Neuronal stem cell (in vitro differentiated cells): ENCODE measurements around the gene WHAMM.

Experiments used
- DNase-seq: peaks from one replicate; pipeline ENCODE4 v3.0.0-alpha.2; 2013; ENCODE audit warnings: low spot score
- H2AFZ ChIP-seq: one replicate; pipeline ENCODE4 v1.6.1; 2013; ENCODE audit warnings: mild to moderate bottlenecking, low read length, inconsistent platforms
- H2AK5ac ChIP-seq: 2 replicates; pipeline ENCODE4 v1.6.1; 2013; ENCODE audit warnings: low read depth, mild to moderate bottlenecking, inconsistent platforms, low read length, moderate library complexity, mixed read lengths
- H2BK120ac ChIP-seq: 2 replicates; pipeline ENCODE4 v1.6.1; 2013; ENCODE audit warnings: low read depth, mild to moderate bottlenecking, inconsistent platforms, low read length, moderate library complexity, mixed read lengths
- H2BK12ac ChIP-seq: one replicate; pipeline ENCODE4 v1.6.1; 2013; ENCODE audit warnings: low read length, inconsistent platforms
- H2BK15ac ChIP-seq: 2 replicates; pipeline ENCODE4 v1.6.1; 2013; ENCODE audit warnings: mild to moderate bottlenecking, low read length, inconsistent platforms, mixed read lengths
- H2BK5ac ChIP-seq: one replicate; pipeline ENCODE4 v1.6.1; 2013; ENCODE audit warnings: inconsistent platforms, mild to moderate bottlenecking, low read length, moderate library complexity
- H3K14ac ChIP-seq: one replicate; pipeline ENCODE4 v1.6.1; 2013; ENCODE audit warnings: low read length, inconsistent platforms
- H3K18ac ChIP-seq: 2 replicates; pipeline ENCODE4 v1.6.1; 2013; ENCODE audit warnings: low read length, inconsistent platforms
- H3K23ac ChIP-seq: 2 replicates; pipeline ENCODE4 v1.6.1; 2013; ENCODE audit warnings: low read depth, mild to moderate bottlenecking, mixed read lengths, low read length, inconsistent platforms; ENCODE audit not compliant: poor library complexity
- H3K27ac ChIP-seq: replicated peaks from 3 replicates; pipeline ENCODE4 v1.5.1; 2013; ENCODE audit warnings: low read length, inconsistent platforms
- H3K27me3 ChIP-seq, 3 experiments: 2 replicates each; pipeline ENCODE4 v1.6.1; 2013; ENCODE audit warnings: low read length in 3 of 3, mild to moderate bottlenecking in 2 of 3, inconsistent platforms in 1 of 3, low read depth in 1 of 3, mixed read lengths in 1 of 3, moderate library complexity in 1 of 3; ENCODE audit not compliant: control insufficient read depth in 3 of 3, insufficient read depth in 3 of 3
- H3K36me3 ChIP-seq, 2 donors: replicated peaks in 1 of 2; 2 replicates each; pipeline ENCODE4 v1.6.1; 2013; ENCODE audit warnings: low read length in 2 of 2; ENCODE audit not compliant: control insufficient read depth in 2 of 2, insufficient read depth in 2 of 2
- H3K4ac ChIP-seq: 2 replicates; pipeline ENCODE4 v1.6.1; 2013; ENCODE audit warnings: inconsistent platforms, mild to moderate bottlenecking, low read length, moderate library complexity
- H3K4me1 ChIP-seq, 2 donors: 1 replicate in 1 of 2; 2 replicates in 1 of 2; pipeline ENCODE4 v1.6.1; 2013; ENCODE audit warnings: low read length in 2 of 2, low read depth in 1 of 2; ENCODE audit not compliant: control insufficient read depth in 2 of 2, insufficient read depth in 1 of 2
- H3K4me2 ChIP-seq: one replicate; pipeline ENCODE4 v1.6.1; 2013; ENCODE audit warnings: mild to moderate bottlenecking, low read length, inconsistent platforms; ENCODE audit not compliant: insufficient read depth, poor library complexity, severe bottlenecking
- H3K4me3 ChIP-seq, 2 donors: 2 replicates each; pipeline ENCODE4 v1.5.1; 2013; ENCODE audit warnings: low read length in 2 of 2, mild to moderate bottlenecking in 2 of 2, inconsistent platforms in 1 of 2, moderate library complexity in 1 of 2
- H3K79me1 ChIP-seq: one replicate; pipeline ENCODE4 v1.6.1; 2013; ENCODE audit warnings: low read depth, mild to moderate bottlenecking, inconsistent platforms, low read length, moderate library complexity
- H3K9ac ChIP-seq: one replicate; pipeline ENCODE4 v1.6.1; 2013; ENCODE audit warnings: mild to moderate bottlenecking, low read depth, low read length, inconsistent platforms; ENCODE audit not compliant: poor library complexity
- H3K9me3 ChIP-seq, 2 donors: replicated peaks in 1 of 2; 2 replicates each; pipeline versions ENCODE3 to v1.6.1; 2013; ENCODE audit warnings: low read length in 2 of 2, mild to moderate bottlenecking in 2 of 2, inconsistent platforms in 1 of 2, low read depth in 1 of 2, mixed read lengths in 1 of 2, moderate library complexity in 1 of 2; ENCODE audit not compliant: control insufficient read depth in 2 of 2, insufficient read depth in 1 of 2
- H4K8ac ChIP-seq: one replicate; pipeline ENCODE4 v1.6.1; 2013; ENCODE audit warnings: low read depth, mild to moderate bottlenecking, inconsistent platforms, low read length, moderate library complexity
- H4K91ac ChIP-seq: one replicate; pipeline ENCODE4 v1.6.1; 2013; ENCODE audit warnings: low read length, low read depth, mild to moderate bottlenecking, inconsistent platforms; ENCODE audit not compliant: poor library complexity
- WGBS, 2 donors: extraction: QIAGEN DNeasy Blood & Tissue Kit; methylation state at CpG; one replicate each; pipeline ENCODE4 v1.1.7; 2013; ENCODE audit warnings: missing lambda C conversion rate in 2 of 2, mixed read lengths in 1 of 2; ENCODE audit not compliant: insufficient read length in 2 of 2, insufficient replicate concordance in 1 of 2; ENCODE audit errors: extremely low coverage in 2 of 2; 5-methylcytosine and 5-hydroxymethylcytosine counted together

Gene WHAMM

DNA sequence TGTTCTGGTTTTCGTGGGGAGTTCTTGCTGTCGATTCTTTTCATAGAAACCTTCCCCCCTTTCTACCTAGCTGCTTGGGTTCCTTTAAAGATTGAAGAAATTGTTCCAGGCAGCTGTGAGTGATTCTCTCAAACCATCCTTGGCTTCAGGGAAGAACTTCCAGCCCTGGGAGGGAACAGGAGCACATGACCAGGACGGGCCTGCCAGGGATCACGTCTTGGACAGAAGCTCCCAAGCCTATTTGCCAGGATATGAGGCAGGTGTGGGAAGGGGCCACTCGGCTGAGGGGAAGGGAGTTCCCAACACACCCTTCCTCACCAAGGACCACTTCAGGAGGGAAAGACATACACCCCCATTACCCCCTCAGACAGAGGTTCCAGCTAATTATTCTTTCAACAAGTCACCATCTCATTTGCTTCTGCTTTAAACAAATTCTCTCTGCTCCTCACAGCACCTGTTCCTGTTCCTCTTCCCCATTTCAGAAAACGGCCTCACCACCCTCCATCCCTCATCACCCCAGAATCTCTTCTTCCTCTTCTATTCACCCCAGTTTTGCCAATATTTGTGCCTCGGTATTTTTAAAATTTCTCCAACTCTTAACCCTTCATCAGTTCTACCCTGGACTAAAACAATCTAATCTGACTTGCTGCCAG, 62.5 kb downstream of the WHAMM start:
- Histone ChIP-seq H2BK5ac (no peak overlapping the region), H3K9ac (no peak overlapping the region), H3K23ac (no peak overlapping the region), H3K4ac (no peak overlapping the region), H3K4me2 (no peak overlapping the region), H3K27ac (no peak overlapping the region), H3K18ac (no peak overlapping the region), H4K8ac (no peak overlapping the region), H2BK12ac (no peak overlapping the region), H3K9me3 (no peaks in the 10 kb centered on the region), H3K4me1 (no peaks in the 10 kb centered on the region), H3K36me3 (peaks cover 0 to 14% of the 10 kb centered on the region in 2 donors), H3K79me1 (no peaks in the 10 kb centered on the region), H3K4me3 (no peak overlapping the region), H3K14ac (no peak overlapping the region), H2AK5ac (no peak overlapping the region), H2AFZ (no peak overlapping the region), H2BK120ac (no peak overlapping the region), H4K91ac (no peak overlapping the region), H2BK15ac (no peak overlapping the region), H3K27me3 (no peaks in the 10 kb centered on the region)
- no peak for DNase-seq
- WGBS, 2 donors: no CpG with 5 or more reads among the region's 7 CpGs

- Histone ChIP-seq H3K27ac (no peak overlapping the region), H3K79me1 (no peaks in the 10 kb centered on the region), H3K14ac (no peak overlapping the region), H2BK120ac (no peak overlapping the region), H2AK5ac (no peak overlapping the region), H3K4ac (no peak overlapping the region), H3K23ac (no peak overlapping the region), H3K4me2 (no peak overlapping the region), H3K18ac (no peak overlapping the region), H2BK5ac (no peak overlapping the region), H3K9me3 (no peaks in the 10 kb centered on the region), H2AFZ (no peak overlapping the region), H3K4me1 (no peaks in the 10 kb centered on the region), H4K8ac (no peak overlapping the region), H3K36me3 (peaks cover 0 to 14% of the 10 kb centered on the region in 2 donors), H2BK15ac (no peak overlapping the region), H3K9ac (no peak overlapping the region), H2BK12ac (no peak overlapping the region), H4K91ac (no peak overlapping the region), H3K4me3 (no peak overlapping the region), H3K27me3 (no peaks in the 10 kb centered on the region)
- DNase-seq: no peak
- no CpG with 5 or more reads among the region's 7 CpGs for WGBS, 2 donors
Measured at GRCh38 chr15:82873000-82873680, 63.7 kb downstream of the WHAMM start.

DNA sequence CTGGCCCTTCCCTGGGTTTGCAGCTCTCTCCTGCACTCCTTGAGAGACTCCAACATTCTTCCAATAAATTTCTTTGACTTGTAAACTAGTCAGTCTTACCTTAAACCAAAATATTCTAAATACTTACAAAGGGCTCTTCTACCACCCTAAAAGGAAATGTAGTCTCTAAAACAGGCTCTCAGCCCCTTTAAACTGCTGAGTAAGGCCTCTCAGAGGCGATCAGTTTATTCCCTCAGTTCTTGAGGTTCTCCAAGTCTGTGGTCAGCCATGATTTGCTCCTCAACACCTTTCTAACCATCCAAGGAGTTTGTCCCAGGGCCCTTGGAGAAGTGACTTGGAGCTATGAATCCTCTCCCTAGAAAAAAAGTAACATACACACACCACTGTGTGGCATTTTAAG, 64.8 kb downstream of the WHAMM start:
- Histone ChIP-seq H3K9ac (no peak overlapping the region), H3K4me3 (no peak overlapping the region), H3K4me1 (no peaks in the 10 kb centered on the region), H3K4me2 (no peak overlapping the region), H3K18ac (no peak overlapping the region), H3K14ac (no peak overlapping the region), H2AK5ac (no peak overlapping the region), H2AFZ (no peak overlapping the region), H3K23ac (no peak overlapping the region), H3K27me3 (no peaks in the 10 kb centered on the region), H2BK15ac (no peak overlapping the region), H3K27ac (no peak overlapping the region), H3K4ac (no peak overlapping the region), H2BK120ac (no peak overlapping the region), H2BK12ac (no peak overlapping the region), H4K8ac (no peak overlapping the region), H2BK5ac (no peak overlapping the region), H4K91ac (no peak overlapping the region), H3K36me3 (peaks cover 0 to 14% of the 10 kb centered on the region in 2 donors), H3K9me3 (no peaks in the 10 kb centered on the region), H3K79me1 (no peaks in the 10 kb centered on the region)
- no CpG with 5 or more reads among the region's 1 CpG for WGBS, 2 donors
- DNase-seq: no peak

- no peaks in the 10 kb centered on the region for H3K9me3 ChIP-seq
- H3K79me1 ChIP-seq: no peaks in the 10 kb centered on the region
- no peak overlapping the region for H3K18ac ChIP-seq
- H4K8ac ChIP-seq: no peak overlapping the region
- no peak overlapping the region for H3K14ac ChIP-seq
- no peak overlapping the region for H3K23ac ChIP-seq
- no peaks in the 10 kb centered on the region for H3K4me1 ChIP-seq
- no peak overlapping the region for H3K27ac ChIP-seq
- no peak for DNase-seq
- H3K4me2 ChIP-seq: no peak overlapping the region
- no peak overlapping the region for H2BK5ac ChIP-seq
- no peak overlapping the region for H2BK15ac ChIP-seq
- H2BK120ac ChIP-seq: no peak overlapping the region
- H2BK12ac ChIP-seq: no peak overlapping the region
- H3K4ac ChIP-seq: no peak overlapping the region
- no peak overlapping the region for H3K4me3 ChIP-seq
- H3K9ac ChIP-seq: no peak overlapping the region
- WGBS, 2 donors: no CpG with 5 or more reads among the region's 10 CpGs
- peaks cover 0 to 14% of the 10 kb centered on the region in 2 donors for H3K36me3 ChIP-seq
- H3K27me3 ChIP-seq: no peaks in the 10 kb centered on the region
- H2AK5ac ChIP-seq: no peak overlapping the region
- H4K91ac ChIP-seq: no peak overlapping the region
- no peak overlapping the region for H2AFZ ChIP-seq
Measured at GRCh38 chr15:82874961-82875360, 65.5 kb downstream of the WHAMM start.
